ENCODE measurements around the gene PRPS1L1. TPM values are rescaled to one million over a fixed set of nuclear protein-coding genes. Genes with fewer than 3 reads are reported as not detected.
A peak's percentile ranks its signal among the peaks of the same experiment; 100 is the strongest.

The PRPS1L1 gene
- total and polyA plus RNA-seq, 2 experiments from 2014 or later, result not detected

DNA sequence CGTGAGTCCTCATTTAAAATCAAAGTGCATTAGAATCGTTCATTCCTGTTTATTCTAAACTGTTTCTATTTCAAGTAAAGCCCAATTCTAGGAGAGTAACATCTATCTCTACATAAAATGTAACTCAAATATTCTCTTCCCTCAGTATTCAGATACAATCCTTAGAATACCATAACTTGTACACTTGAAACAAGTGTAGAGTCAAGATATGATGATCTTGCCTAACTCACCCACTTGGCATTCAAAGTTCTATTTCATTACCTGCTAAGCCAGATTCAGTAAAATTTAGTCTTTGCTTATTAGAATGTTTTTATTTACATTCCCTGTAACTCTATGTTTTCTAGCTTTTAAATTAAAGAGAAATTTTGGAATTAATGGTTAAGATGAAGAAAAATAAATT lies 31.6 kb downstream of the PRPS1L1 start:
- no peaks in the 10 kb centered on the region for H3K27me3 ChIP-seq (replicated peaks; ENCODE audit: insufficient read depth)
- H3K4me1 ChIP-seq (ENCODE audit: insufficient read depth), result no peaks in the 10 kb centered on the region
- WGBS, 2 experiments (ENCODE audit: low coverage in 1 of 2, low lambda C conversion rate in 2 of 2, missing lambda C conversion rate in 2 of 2), result 82 to 84% methylated on average over 2 of the region's 2 CpGs
- no peak overlapping the region for H3K4me2 ChIP-seq (ENCODE audit: unreplicated experiment)
- H3F3A ChIP-seq (ENCODE audit: insufficient read depth), result no peaks in the 10 kb centered on the region
- no peak for DNase-seq
- no peaks in the 10 kb centered on the region for H3K36me3 ChIP-seq (ENCODE audit: low read depth)
- in situ Hi-C loops (cut with MboI), result no loop called here
- no peaks in the 10 kb centered on the region for H3K79me2 ChIP-seq (ENCODE audit: insufficient read depth)
- no peaks in the 10 kb centered on the region for H4K20me1 ChIP-seq (ENCODE audit: insufficient read depth)
- TF ChIP-seq EZH2 (IDR thresholded peaks at IDR 0.05; ENCODE audit: insufficient read depth, poor library complexity, severe bottlenecking), result no peak
- no peak for TF ChIP-seq EZH2phosphoT487 (IDR thresholded peaks at IDR 0.05; ENCODE audit: insufficient read depth, low read depth)
- no peak overlapping the region for H3K27ac ChIP-seq
- H3K9ac ChIP-seq, result no peak overlapping the region
- no peak overlapping the region for H3K4me3 ChIP-seq
- H3K9me3 ChIP-seq (ENCODE audit: low read depth), result no peaks in the 10 kb centered on the region
- no peaks in the 10 kb centered on the region for H3K9me2 ChIP-seq (ENCODE audit: insufficient read depth)
- no peak overlapping the region for H2AFZ ChIP-seq

DNA sequence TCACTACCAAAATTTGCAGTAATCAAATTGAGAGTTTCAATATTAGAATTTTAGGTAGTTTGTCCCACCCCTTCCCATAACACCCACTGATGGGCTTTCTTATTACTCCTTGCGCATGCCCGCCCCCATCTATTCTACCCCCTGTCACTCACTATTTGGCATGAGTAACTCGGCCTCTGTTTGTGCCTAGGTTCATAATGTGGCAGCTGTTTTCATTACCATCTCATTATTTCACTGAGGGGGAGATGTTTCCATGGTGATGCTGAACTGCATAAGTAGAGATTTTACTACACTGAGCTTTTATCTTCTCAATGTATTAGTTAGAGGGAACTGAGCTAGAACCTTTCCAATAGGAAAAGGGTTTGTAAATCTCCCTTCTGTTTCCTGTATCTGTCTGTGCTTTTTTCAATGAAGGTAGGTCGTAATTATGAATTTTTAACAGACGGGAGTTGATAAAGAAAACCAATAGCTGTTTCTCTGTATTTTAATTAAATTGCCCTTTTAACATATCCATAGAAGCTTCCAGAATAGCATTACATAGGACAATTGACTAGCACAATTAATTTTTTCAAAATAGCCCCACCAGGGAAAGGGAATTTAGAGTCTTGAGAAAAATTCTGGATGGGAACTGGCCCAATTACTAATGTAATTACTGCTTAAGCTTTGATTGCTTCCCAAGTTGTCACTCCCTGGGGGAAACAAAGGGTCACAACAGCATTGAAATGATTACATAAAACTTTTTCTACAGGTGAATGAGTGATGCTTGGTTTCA lies 33.4 kb downstream of the PRPS1L1 start:
- Histone ChIP-seq H3F3A (ENCODE audit: insufficient read depth) (no peaks in the 10 kb centered on the region), H3K9ac (no peak overlapping the region), H2AFZ (0 out of 2 replicates have a peak overlapping the region, but pooled peaks have one; percentile 3), H3K4me2 (ENCODE audit: unreplicated experiment) (no peak overlapping the region), H3K9me3 (ENCODE audit: low read depth) (no peaks in the 10 kb centered on the region), H3K36me3 (ENCODE audit: low read depth) (no peaks in the 10 kb centered on the region), H4K20me1 (ENCODE audit: insufficient read depth) (no peaks in the 10 kb centered on the region), H3K4me1 (ENCODE audit: insufficient read depth) (no peaks in the 10 kb centered on the region), H3K4me3 (no peak overlapping the region), H3K9me2 (ENCODE audit: insufficient read depth) (no peaks in the 10 kb centered on the region), H3K79me2 (ENCODE audit: insufficient read depth) (no peaks in the 10 kb centered on the region), H3K27ac (no peak overlapping the region), H3K27me3 (replicated peaks; ENCODE audit: insufficient read depth) (no peaks in the 10 kb centered on the region)
- no peak for TF ChIP-seq EZH2phosphoT487 (IDR thresholded peaks at IDR 0.05; ENCODE audit: insufficient read depth, low read depth)
- TF ChIP-seq EZH2 (IDR thresholded peaks at IDR 0.05; ENCODE audit: insufficient read depth, poor library complexity, severe bottlenecking), result no peak
- 61 to 71% methylated on average over 5 of the region's 5 CpGs for WGBS, 2 experiments (ENCODE audit: low coverage in 1 of 2, low lambda C conversion rate in 2 of 2, missing lambda C conversion rate in 2 of 2)
- no peak for DNase-seq
- in situ Hi-C loops (cut with MboI), result no loop called here

DNA sequence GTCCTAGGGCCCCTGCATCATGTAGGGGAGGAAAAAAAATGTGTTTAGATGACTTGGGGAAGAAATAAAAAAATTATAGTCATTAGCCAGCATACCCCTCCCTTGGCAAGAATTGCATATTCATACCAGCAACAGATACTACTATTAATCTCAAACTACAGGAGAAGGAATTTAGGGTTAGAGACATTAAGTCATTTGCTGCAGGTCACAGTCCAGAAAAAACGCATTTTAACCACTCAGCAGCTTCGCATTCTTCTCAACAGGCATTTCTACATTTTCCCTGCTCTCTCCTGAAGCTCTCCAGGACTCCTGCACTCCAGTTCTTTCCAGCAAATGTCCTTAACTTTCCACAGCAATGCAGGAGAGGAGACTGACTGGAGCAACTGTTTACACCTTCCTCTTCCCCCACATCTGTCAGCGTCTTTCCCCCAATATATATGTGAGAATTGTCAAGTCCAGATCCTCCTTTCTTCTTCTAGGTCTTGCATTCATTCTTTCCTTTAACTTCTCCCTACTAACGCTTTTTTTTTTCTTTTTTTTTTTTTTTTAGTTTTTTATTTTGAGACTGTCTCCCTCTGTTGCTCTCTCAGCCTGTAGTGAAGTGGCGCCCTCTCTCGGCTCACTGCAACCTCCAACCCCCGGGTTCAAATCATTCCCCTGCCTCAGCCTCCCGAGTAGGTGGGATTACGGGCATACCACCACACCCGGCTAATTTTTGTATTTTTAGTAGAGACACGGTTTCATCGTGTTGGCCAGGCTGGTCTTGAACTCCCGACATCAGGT lies 35.6 kb downstream of the PRPS1L1 start:
- no peaks in the 10 kb centered on the region for H4K20me1 ChIP-seq (ENCODE audit: insufficient read depth)
- H3K27me3 ChIP-seq (replicated peaks; ENCODE audit: insufficient read depth), result no peaks in the 10 kb centered on the region
- peak overlapping the region; percentile 54; the same call in 1 of the 2 replicates for H2AFZ ChIP-seq
- no peak overlapping the region for H3K4me2 ChIP-seq (ENCODE audit: unreplicated experiment)
- no peaks in the 10 kb centered on the region for H3K9me2 ChIP-seq (ENCODE audit: insufficient read depth)
- H3K9me3 ChIP-seq (ENCODE audit: low read depth), result no peaks in the 10 kb centered on the region
- no peaks in the 10 kb centered on the region for H3K79me2 ChIP-seq (ENCODE audit: insufficient read depth)
- no peak overlapping the region for H3K9ac ChIP-seq
- H3K36me3 ChIP-seq (ENCODE audit: low read depth), result no peaks in the 10 kb centered on the region
- H3K4me1 ChIP-seq (ENCODE audit: insufficient read depth), result peaks cover 4% of the 10 kb centered on the region
- in situ Hi-C loops (cut with MboI), result no loop called here
- no peak overlapping the region for H3K27ac ChIP-seq
- WGBS, 2 experiments (ENCODE audit: low coverage in 1 of 2, low lambda C conversion rate in 2 of 2, missing lambda C conversion rate in 2 of 2), result 56 to 58% methylated on average over 13 of the region's 13 CpGs
- DNase-seq, result peak; percentile 9
- TF ChIP-seq EZH2phosphoT487 (IDR thresholded peaks at IDR 0.05; ENCODE audit: insufficient read depth, low read depth) (no peak), EZH2 (IDR thresholded peaks at IDR 0.05; ENCODE audit: insufficient read depth, poor library complexity, severe bottlenecking) (no peak)
- H3F3A ChIP-seq (ENCODE audit: insufficient read depth), result peaks cover 4% of the 10 kb centered on the region; the same call in 1 of the 2 replicates
- no peak overlapping the region for H3K4me3 ChIP-seq

DNA sequence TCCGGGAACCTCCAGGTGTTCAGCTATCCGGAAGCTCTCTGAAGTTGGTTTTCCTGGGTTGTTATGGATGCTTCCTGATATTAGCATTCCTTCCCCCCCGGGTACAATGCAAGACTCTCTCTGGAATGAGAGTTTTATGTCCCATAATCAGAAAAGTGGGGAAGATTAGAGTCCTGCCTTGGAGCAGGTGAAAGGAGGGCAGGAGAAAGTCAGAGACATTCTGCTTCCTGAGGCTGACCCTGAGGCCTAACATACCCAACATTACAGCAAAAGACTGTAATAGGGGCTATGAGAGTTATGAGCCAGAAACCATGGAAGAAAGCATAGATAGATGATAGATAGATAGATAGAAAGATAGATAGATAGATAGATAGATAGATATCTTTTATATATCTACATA lies 36.9 kb downstream of the PRPS1L1 start:
- Histone ChIP-seq H4K20me1 (ENCODE audit: insufficient read depth) (no peaks in the 10 kb centered on the region), H3K4me2 (ENCODE audit: unreplicated experiment) (no peak overlapping the region), H3K27me3 (replicated peaks; ENCODE audit: insufficient read depth) (no peaks in the 10 kb centered on the region), H3F3A (ENCODE audit: insufficient read depth) (peaks cover 6% of the 10 kb centered on the region; the same call in 1 of the 2 replicates), H3K27ac (no peak overlapping the region), H3K9me2 (ENCODE audit: insufficient read depth) (no peaks in the 10 kb centered on the region), H3K36me3 (ENCODE audit: low read depth) (no peaks in the 10 kb centered on the region), H3K4me1 (ENCODE audit: insufficient read depth) (peaks cover 10% of the 10 kb centered on the region), H2AFZ (no peak overlapping the region), H3K79me2 (ENCODE audit: insufficient read depth) (no peaks in the 10 kb centered on the region), H3K9ac (no peak overlapping the region), H3K9me3 (ENCODE audit: low read depth) (no peaks in the 10 kb centered on the region), H3K4me3 (no peak overlapping the region)
- TF ChIP-seq EZH2 (IDR thresholded peaks at IDR 0.05; ENCODE audit: insufficient read depth, poor library complexity, severe bottlenecking) (no peak), EZH2phosphoT487 (IDR thresholded peaks at IDR 0.05; ENCODE audit: insufficient read depth, low read depth) (no peak)
- DNase-seq, result no peak
- in situ Hi-C loops (cut with MboI), result no loop called here
- 86 to 87% methylated on average over 3 of the region's 3 CpGs for WGBS, 2 experiments (ENCODE audit: low coverage in 1 of 2, low lambda C conversion rate in 2 of 2, missing lambda C conversion rate in 2 of 2)

All from GM23248 (cell line).